Measurements from ENCODE around the gene MYO3B.

Gene MYO3B

GRCh38 chr2:170142502-170142901 is 35.4 kb upstream of the MYO3B start:
- TF ChIP-seq, protein P1, sequence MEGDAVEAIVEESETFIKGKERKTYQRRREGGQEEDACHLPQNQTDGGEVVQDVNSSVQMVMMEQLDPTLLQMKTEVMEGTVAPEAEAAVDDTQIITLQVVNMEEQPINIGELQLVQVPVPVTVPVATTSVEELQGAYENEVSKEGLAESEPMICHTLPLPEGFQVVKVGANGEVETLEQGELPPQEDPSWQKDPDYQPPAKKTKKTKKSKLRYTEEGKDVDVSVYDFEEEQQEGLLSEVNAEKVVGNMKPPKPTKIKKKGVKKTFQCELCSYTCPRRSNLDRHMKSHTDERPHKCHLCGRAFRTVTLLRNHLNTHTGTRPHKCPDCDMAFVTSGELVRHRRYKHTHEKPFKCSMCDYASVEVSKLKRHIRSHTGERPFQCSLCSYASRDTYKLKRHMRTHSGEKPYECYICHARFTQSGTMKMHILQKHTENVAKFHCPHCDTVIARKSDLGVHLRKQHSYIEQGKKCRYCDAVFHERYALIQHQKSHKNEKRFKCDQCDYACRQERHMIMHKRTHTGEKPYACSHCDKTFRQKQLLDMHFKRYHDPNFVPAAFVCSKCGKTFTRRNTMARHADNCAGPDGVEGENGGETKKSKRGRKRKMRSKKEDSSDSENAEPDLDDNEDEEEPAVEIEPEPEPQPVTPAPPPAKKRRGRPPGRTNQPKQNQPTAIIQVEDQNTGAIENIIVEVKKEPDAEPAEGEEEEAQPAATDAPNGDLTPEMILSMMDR (IDR thresholded peaks at IDR 0.05; ENCODE audit: low read depth, low read length), result no peak
- no peak for DNase-seq
- Histone ChIP-seq H3K4me3 (ENCODE audit: low read depth, low read length) (no peak overlapping the region), H3K9me3 (ENCODE audit: severe bottlenecking) (no peaks in the 10 kb centered on the region), H3K36me3 (no peaks in the 10 kb centered on the region), H3K27me3 (ENCODE audit: insufficient read depth, low read depth, severe bottlenecking) (no peaks in the 10 kb centered on the region), H3K27ac (no peak overlapping the region)

DNA sequence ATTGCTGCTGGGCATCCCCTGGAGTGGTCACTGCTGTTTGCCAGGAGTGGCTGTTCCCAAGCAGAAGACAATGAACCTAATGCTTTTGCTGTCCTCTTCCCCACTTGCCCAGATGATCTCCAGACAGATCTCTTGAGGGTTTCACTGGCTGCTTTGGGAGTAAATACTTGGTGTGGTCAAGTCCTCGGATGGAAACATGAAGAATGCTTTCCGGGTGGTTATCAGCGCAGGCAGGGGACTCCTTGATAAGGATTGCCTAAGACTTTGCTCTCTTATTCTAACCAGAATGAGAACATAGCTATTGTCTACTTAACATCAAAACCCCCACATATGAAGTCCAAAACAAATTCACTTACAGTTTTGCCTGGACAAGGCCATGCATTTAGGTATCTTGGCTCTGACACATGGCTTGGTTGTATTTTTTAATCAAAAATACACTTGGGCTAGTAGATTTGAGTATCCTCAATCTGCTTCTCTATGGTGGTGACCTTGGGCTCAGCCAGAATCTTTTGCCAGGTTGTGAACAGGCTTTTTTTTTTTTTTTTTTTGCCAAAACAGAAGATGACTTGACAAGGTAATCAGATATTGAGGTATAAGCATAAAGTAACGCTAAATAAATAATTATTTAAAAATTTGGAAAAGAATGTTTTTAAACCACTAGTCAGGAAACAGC is 34.8 kb upstream of the MYO3B start:
- no peak overlapping the region for H3K27ac ChIP-seq
- no peaks in the 10 kb centered on the region for H3K9me3 ChIP-seq (ENCODE audit: severe bottlenecking)
- no peak for DNase-seq
- TF ChIP-seq, protein P1 (IDR thresholded peaks at IDR 0.05; ENCODE audit: low read depth, low read length), result no peak
- no peak overlapping the region for H3K4me3 ChIP-seq (ENCODE audit: low read depth, low read length)
- no peaks in the 10 kb centered on the region for H3K27me3 ChIP-seq (ENCODE audit: insufficient read depth, low read depth, severe bottlenecking)
- no peaks in the 10 kb centered on the region for H3K36me3 ChIP-seq

GRCh38 chr2:170144761-170145160 is 33.2 kb upstream of the MYO3B start:
- Histone ChIP-seq H3K36me3 (no peaks in the 10 kb centered on the region), H3K4me3 (ENCODE audit: low read depth, low read length) (no peak overlapping the region), H3K27ac (no peak overlapping the region), H3K9me3 (ENCODE audit: severe bottlenecking) (peaks cover 3% of the 10 kb centered on the region), H3K27me3 (ENCODE audit: insufficient read depth, low read depth, severe bottlenecking) (no peaks in the 10 kb centered on the region)
- DNase-seq, result no peak
- TF ChIP-seq, protein P1 (IDR thresholded peaks at IDR 0.05; ENCODE audit: low read depth, low read length), result no peak

DNA sequence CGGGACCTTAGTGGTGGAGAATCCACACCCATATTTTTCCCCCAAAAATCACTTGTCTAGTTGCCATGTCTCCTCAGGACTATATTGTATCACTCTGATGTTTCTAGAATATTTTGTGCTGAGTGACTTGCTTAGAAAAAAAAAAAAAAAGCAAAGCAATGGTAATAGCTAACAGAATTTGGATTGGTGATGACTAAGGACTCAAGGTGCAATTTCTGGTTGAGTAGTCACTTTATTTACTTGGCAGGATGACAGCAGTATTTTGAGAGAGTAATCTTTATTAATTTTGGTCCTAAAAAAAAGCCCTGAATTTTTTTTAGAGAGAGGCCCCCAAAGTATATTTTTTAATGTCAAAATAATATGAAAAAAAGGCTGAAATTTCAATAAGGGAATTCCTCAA is 32.8 kb upstream of the MYO3B start:
- Histone ChIP-seq H3K27ac (no peak overlapping the region), H3K4me3 (ENCODE audit: low read depth, low read length) (no peak overlapping the region), H3K27me3 (ENCODE audit: insufficient read depth, low read depth, severe bottlenecking) (no peaks in the 10 kb centered on the region), H3K9me3 (ENCODE audit: severe bottlenecking) (peaks cover 3% of the 10 kb centered on the region), H3K36me3 (no peaks in the 10 kb centered on the region)
- TF ChIP-seq, protein P1 (IDR thresholded peaks at IDR 0.05; ENCODE audit: low read depth, low read length), result no peak
- no peak for DNase-seq

DNA sequence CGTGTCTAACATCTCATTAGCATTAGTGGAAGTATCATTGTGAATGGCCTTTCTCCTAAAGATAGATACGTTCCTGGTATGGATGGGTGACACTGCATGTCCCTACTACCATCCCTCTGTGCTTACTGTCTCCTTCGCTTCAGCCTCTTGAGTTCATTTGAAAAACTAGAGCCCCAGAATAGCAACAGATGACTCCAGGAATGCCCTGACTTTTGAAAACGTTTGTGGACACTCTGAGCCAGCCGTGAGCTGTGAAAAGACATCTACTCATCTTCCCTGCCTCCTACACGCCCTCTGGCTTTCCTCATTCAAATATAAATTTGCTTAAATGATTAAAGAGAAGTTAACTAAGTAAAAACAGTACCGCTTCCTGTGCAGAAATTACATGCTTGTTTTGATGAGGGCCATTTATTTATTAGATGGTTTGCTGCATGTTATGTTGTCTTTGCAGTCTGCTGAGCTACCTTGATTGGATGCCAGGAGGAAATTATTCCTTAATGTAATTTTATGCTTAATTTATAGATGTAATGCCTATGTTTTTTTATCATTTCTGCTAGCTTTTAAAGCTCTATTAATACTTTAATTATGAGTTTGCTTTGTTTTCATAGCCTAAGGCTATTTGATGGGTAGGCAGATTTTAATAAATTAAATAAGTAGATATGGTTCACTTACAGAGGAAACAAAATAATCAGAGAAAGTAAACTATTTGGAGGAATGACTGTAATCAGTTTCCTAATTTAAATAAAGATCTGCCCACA is 32.1 kb upstream of the MYO3B start:
- TF ChIP-seq, protein P1 (IDR thresholded peaks at IDR 0.05; ENCODE audit: low read depth, low read length), result no peak
- no peak overlapping the region for H3K27ac ChIP-seq
- peaks cover 3% of the 10 kb centered on the region for H3K9me3 ChIP-seq (ENCODE audit: severe bottlenecking)
- H3K4me3 ChIP-seq (ENCODE audit: low read depth, low read length), result no peak overlapping the region
- no peaks in the 10 kb centered on the region for H3K27me3 ChIP-seq (ENCODE audit: insufficient read depth, low read depth, severe bottlenecking)
- DNase-seq, result no peak
- no peaks in the 10 kb centered on the region for H3K36me3 ChIP-seq
